WTC11 (cell line): ENCODE results near the gene CNOT8. TPM values are rescaled to one million over a fixed set of nuclear protein-coding genes. Genes with fewer than 3 reads are reported as not detected.

Experiments
- ATAC-seq: fragments of 200-7000 bp; cut with Tn5 transposase; 2 replicates; pipeline ENCODE4 v1.10.0; 2021; ENCODE audit warnings: mild to moderate bottlenecking, moderate library complexity
- CTCF ChIA-PET: fragments of 300-600 bp; sonication (Branson Sonifier 250); formaldehyde crosslinking; loops from one replicate; lab custom pipeline; 2021; ENCODE audit warnings: antibody characterized with exemption; lab: Charles Lee
- POLR2A ChIA-PET: fragments of 350-600 bp; sonication (Branson Sonifier 250); formaldehyde crosslinking; loops from one replicate; lab custom pipeline; 2021; ENCODE audit warnings: antibody characterized with exemption; lab: Charles Lee
- DNase-seq: peaks from one replicate; pipeline ENCODE4 v3.0.0; 2021; ENCODE audit warnings: low spot score
- H3K27ac Mint-ChIP-seq: 2 replicates; pipeline ENCODE4 v1.8.0; 2021; ENCODE audit warnings: mixed read lengths
- H3K27me3 Mint-ChIP-seq: 2 replicates; pipeline ENCODE4 v1.8.0; 2021; ENCODE audit warnings: low read depth, mild to moderate bottlenecking, moderate library complexity, mixed read lengths
- H3K36me3 Mint-ChIP-seq: 2 replicates; pipeline ENCODE4 v1.8.0; 2021; ENCODE audit warnings: mixed read lengths
- H3K4me1 Mint-ChIP-seq: 2 replicates; pipeline ENCODE4 v1.8.0; 2022; ENCODE audit warnings: mixed read lengths
- H3K4me3 Mint-ChIP-seq: 2 replicates; pipeline ENCODE4 v1.8.0; 2021; ENCODE audit warnings: mild to moderate bottlenecking, moderate library complexity, mixed read lengths
- H3K9me3 Mint-ChIP-seq: 2 replicates; pipeline ENCODE4 v1.8.0; 2021; ENCODE audit warnings: mixed read lengths
- ATF6 ChIP-seq: sonication (generic); formaldehyde crosslinking; IDR thresholded peaks from 2 replicates; pipeline ENCODE4 v1.8.1; 2023; ENCODE audit warnings: mild to moderate bottlenecking, missing genetic modification reagents
- EMX1 ChIP-seq: fragments of 250-450 bp; sonication (Bioruptor Pico); IDR thresholded peaks from 2 replicates; pipeline ENCODE4 v1.8.0; 2021; ENCODE audit warnings: mild to moderate bottlenecking
- ERG ChIP-seq: fragments of 250-450 bp; sonication (Bioruptor Pico); IDR thresholded peaks from 2 replicates; pipeline ENCODE4 v1.8.0; 2021; ENCODE audit warnings: mild to moderate bottlenecking
- ETV6 ChIP-seq: sonication (generic); formaldehyde crosslinking; IDR thresholded peaks from 2 replicates; pipeline ENCODE4 v1.8.1; 2022; ENCODE audit warnings: mild to moderate bottlenecking, missing genetic modification reagents
- GABPB1 ChIP-seq: sonication (generic); formaldehyde crosslinking; IDR thresholded peaks from 2 replicates; pipeline ENCODE4 v1.8.1; 2023; ENCODE audit warnings: mild to moderate bottlenecking, missing genetic modification reagents
- GRHL2 ChIP-seq: fragments of 250-450 bp; sonication (Bioruptor Pico); IDR thresholded peaks from 2 replicates; pipeline ENCODE4 v1.8.0; 2022; ENCODE audit warnings: mild to moderate bottlenecking, moderate library complexity; ENCODE audit not compliant: insufficient replicate concordance, severe bottlenecking
- GTF2I ChIP-seq: fragments of 250-450 bp; sonication (Bioruptor Pico); conservative IDR thresholded peaks from 2 replicates; pipeline ENCODE4 v1.4.0; 2021; ENCODE audit warnings: mild to moderate bottlenecking
- JAZF1 ChIP-seq: fragments of 250-450 bp; sonication (Bioruptor Pico); IDR thresholded peaks from 2 replicates; pipeline ENCODE4 v1.9.0; 2021; ENCODE audit warnings: moderate library complexity, mild to moderate bottlenecking, inconsistent platforms
- MLX ChIP-seq: sonication (generic); formaldehyde crosslinking; IDR thresholded peaks from 2 replicates; pipeline ENCODE4 v1.8.1; 2023; ENCODE audit warnings: mild to moderate bottlenecking, missing genetic modification reagents, moderate library complexity
- NFE2L1 ChIP-seq: sonication (generic); formaldehyde crosslinking; IDR thresholded peaks from 2 replicates; pipeline ENCODE4 v1.8.1; 2023; ENCODE audit warnings: missing genetic modification reagents
- NR2C2 ChIP-seq: sonication (generic); formaldehyde crosslinking; IDR thresholded peaks from 2 replicates; pipeline ENCODE4 v1.8.0; 2022; ENCODE audit warnings: mild to moderate bottlenecking, missing genetic modification reagents
- PRDM15 ChIP-seq: sonication (generic); formaldehyde crosslinking; IDR thresholded peaks from 2 replicates; pipeline ENCODE4 v1.8.0; 2022; ENCODE audit warnings: missing genetic modification reagents
- RORB ChIP-seq: fragments of 250-450 bp; sonication (Bioruptor Pico); IDR thresholded peaks from 2 replicates; pipeline ENCODE4 v1.9.0; 2021; ENCODE audit warnings: mild to moderate bottlenecking
- SMAD4 ChIP-seq: sonication (generic); formaldehyde crosslinking; IDR thresholded peaks from 2 replicates; pipeline ENCODE4 v1.8.0; 2022; ENCODE audit warnings: mild to moderate bottlenecking, missing genetic modification reagents
- SOX15 ChIP-seq: fragments of 250-450 bp; sonication (Bioruptor Pico); IDR thresholded peaks from 2 replicates; pipeline ENCODE4 v1.9.0; 2021; ENCODE audit warnings: mild to moderate bottlenecking
- TEAD4 ChIP-seq: sonication (generic); formaldehyde crosslinking; IDR thresholded peaks from 2 replicates; pipeline ENCODE4 v1.8.0; 2022; ENCODE audit warnings: mild to moderate bottlenecking, missing genetic modification reagents
- ZNF317 ChIP-seq: sonication (generic); formaldehyde crosslinking; IDR thresholded peaks from 2 replicates; pipeline ENCODE4 v1.8.1; 2023; ENCODE audit warnings: low read depth, mild to moderate bottlenecking, moderate library complexity, missing genetic modification reagents, borderline replicate concordance
- ZNF671 ChIP-seq: fragments of 250-450 bp; sonication (Bioruptor Pico); IDR thresholded peaks from 2 replicates; pipeline ENCODE4 v1.8.0; 2021; ENCODE audit warnings: mild to moderate bottlenecking
- total RNA-seq: library from RNA; stranded (reverse); gene quantifications from 3 replicates; pipeline ENCODE4 v1.2.3, GENCODE V29; 2021
- TF ChIP-seq, protein P1 (sequence below): sonication (generic); formaldehyde crosslinking; IDR thresholded peaks from 2 replicates; pipeline ENCODE4 v1.8.1; 2023; ENCODE audit warnings: mild to moderate bottlenecking, missing genetic modification reagents
- TF ChIP-seq, protein P2 (sequence below): sonication (generic); formaldehyde crosslinking; IDR thresholded peaks from 2 replicates; pipeline ENCODE4 v1.8.1; 2023; ENCODE audit warnings: mild to moderate bottlenecking, missing genetic modification reagents, moderate library complexity
- TF ChIP-seq, protein P3 (sequence below): fragments of 250-450 bp; sonication (Bioruptor Pico); IDR thresholded peaks from 2 replicates; pipeline ENCODE4 v1.9.0; 2021; ENCODE audit warnings: mild to moderate bottlenecking
- TF ChIP-seq, protein P4 (sequence below): sonication (generic); formaldehyde crosslinking; IDR thresholded peaks from 2 replicates; pipeline ENCODE4 v1.8.0; 2022; ENCODE audit warnings: mild to moderate bottlenecking, missing genetic modification reagents
- TF ChIP-seq, protein P5 (sequence below): sonication (generic); formaldehyde crosslinking; IDR thresholded peaks from 2 replicates; pipeline ENCODE4 v1.8.0; 2023; ENCODE audit warnings: missing genetic modification reagents

CNOT8 gene
- total RNA-seq, 1 experiment from 2014 or later: 58.6 TPM

- TF ChIP-seq, protein P1, sequence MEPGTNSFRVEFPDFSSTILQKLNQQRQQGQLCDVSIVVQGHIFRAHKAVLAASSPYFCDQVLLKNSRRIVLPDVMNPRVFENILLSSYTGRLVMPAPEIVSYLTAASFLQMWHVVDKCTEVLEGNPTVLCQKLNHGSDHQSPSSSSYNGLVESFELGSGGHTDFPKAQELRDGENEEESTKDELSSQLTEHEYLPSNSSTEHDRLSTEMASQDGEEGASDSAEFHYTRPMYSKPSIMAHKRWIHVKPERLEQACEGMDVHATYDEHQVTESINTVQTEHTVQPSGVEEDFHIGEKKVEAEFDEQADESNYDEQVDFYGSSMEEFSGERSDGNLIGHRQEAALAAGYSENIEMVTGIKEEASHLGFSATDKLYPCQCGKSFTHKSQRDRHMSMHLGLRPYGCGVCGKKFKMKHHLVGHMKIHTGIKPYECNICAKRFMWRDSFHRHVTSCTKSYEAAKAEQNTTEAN: no peak
- TF ChIP-seq NR2C2 (no peak), PRDM15 (CRISPR knock-in tag) (no peak), ZNF671 (CRISPR knock-in tag) (no peak)
- TF ChIP-seq, protein P2, sequence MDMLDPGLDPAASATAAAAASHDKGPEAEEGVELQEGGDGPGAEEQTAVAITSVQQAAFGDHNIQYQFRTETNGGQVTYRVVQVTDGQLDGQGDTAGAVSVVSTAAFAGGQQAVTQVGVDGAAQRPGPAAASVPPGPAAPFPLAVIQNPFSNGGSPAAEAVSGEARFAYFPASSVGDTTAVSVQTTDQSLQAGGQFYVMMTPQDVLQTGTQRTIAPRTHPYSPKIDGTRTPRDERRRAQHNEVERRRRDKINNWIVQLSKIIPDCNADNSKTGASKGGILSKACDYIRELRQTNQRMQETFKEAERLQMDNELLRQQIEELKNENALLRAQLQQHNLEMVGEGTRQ: no peak
- TF ChIP-seq, protein P3, sequence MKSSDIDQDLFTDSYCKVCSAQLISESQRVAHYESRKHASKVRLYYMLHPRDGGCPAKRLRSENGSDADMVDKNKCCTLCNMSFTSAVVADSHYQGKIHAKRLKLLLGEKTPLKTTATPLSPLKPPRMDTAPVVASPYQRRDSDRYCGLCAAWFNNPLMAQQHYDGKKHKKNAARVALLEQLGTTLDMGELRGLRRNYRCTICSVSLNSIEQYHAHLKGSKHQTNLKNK (CRISPR knock-in tag): no peak
- TF ChIP-seq, protein P4, sequence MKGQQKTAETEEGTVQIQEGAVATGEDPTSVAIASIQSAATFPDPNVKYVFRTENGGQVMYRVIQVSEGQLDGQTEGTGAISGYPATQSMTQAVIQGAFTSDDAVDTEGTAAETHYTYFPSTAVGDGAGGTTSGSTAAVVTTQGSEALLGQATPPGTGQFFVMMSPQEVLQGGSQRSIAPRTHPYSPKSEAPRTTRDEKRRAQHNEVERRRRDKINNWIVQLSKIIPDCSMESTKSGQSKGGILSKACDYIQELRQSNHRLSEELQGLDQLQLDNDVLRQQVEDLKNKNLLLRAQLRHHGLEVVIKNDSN (CRISPR knock-in tag): no peak
Observed at GRCh38 chr5:154884424-154884823, 26.0 kb downstream of the CNOT8 start (continued).

GRCh38 chr5:154885439-154885838, 27.0 kb downstream of the CNOT8 start:
- Mint-ChIP-seq H3K27ac (no peak overlapping the region), H3K9me3 (peaks cover 42% of the 10 kb centered on the region), H3K4me3 (no peak overlapping the region), H3K4me1 (peaks cover 7% of the 10 kb centered on the region), H3K27me3 (no peaks in the 10 kb centered on the region; the same call in 1 of the 2 replicates), H3K36me3 (peaks cover 74% of the 10 kb centered on the region)
- no peak for TF ChIP-seq JAZF1 (CRISPR knock-in tag)
- no peak for TF ChIP-seq MLX
- no peak for TF ChIP-seq RORB
- TF ChIP-seq SOX15 (CRISPR knock-in tag): no peak
- no peak for TF ChIP-seq TEAD4
- ChIA-PET POLR2A (no interaction called here), CTCF (interaction anchor here (0.6 kb wide), 1 partner anchor 23 kb away, joined by 3 read pairs; no protein-coding TSS in a partner anchor)
- ATAC-seq (no peak), DNase-seq (no peak)

- ATAC-seq (no peak), DNase-seq (no peak)
- Mint-ChIP-seq H3K9me3 (peaks cover 2% of the 10 kb centered on the region), H3K4me3 (no peak overlapping the region), H3K27me3 (no peaks in the 10 kb centered on the region), H3K36me3 (peaks cover 82% of the 10 kb centered on the region), H3K27ac (no peak overlapping the region), H3K4me1 (no peaks in the 10 kb centered on the region)
- CTCF ChIA-PET: no interaction called here
- POLR2A ChIA-PET: interaction anchor here (0.6 kb wide), 1 partner anchor 14 kb away, joined by 3 read pairs; no protein-coding TSS in a partner anchor
- TF ChIP-seq GABPB1 (CRISPR knock-in tag): no peak
- no peak for TF ChIP-seq ZNF317 (CRISPR knock-in tag)
- no peak for TF ChIP-seq NR2C2
- TF ChIP-seq GRHL2: no peak
- no peak for TF ChIP-seq ERG (CRISPR knock-in tag)
- TF ChIP-seq ATF6: no peak
- TF ChIP-seq SMAD4 (CRISPR knock-in tag): no peak
- no peak for TF ChIP-seq NFE2L1 (CRISPR knock-in tag)
- TF ChIP-seq, protein P5, sequence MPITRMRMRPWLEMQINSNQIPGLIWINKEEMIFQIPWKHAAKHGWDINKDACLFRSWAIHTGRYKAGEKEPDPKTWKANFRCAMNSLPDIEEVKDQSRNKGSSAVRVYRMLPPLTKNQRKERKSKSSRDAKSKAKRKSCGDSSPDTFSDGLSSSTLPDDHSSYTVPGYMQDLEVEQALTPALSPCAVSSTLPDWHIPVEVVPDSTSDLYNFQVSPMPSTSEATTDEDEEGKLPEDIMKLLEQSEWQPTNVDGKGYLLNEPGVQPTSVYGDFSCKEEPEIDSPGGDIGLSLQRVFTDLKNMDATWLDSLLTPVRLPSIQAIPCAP (CRISPR knock-in tag): no peak
- TF ChIP-seq GTF2I (CRISPR knock-in tag): no peak
- TF ChIP-seq ETV6 (CRISPR knock-in tag): no peak
- no peak for TF ChIP-seq EMX1 (CRISPR knock-in tag)
Observed at GRCh38 chr5:154892369-154892771, 33.9 kb downstream of the CNOT8 start.
